Measurements from ENCODE around the gene PITX2.
A peak's percentile ranks its signal among the peaks of the same experiment; 100 is the strongest.
"Not testable (repeated sequence)": the region's sequence is repeated elsewhere in the genome, so short reads cannot be mapped to it uniquely, and the experiment has no call there.

PITX2 gene

GRCh38 chr4:110596431-110596830 is 26.4 kb downstream of the PITX2 start:
- no peak for TF ChIP-seq CTCF (conservative IDR thresholded peaks at IDR 0.05; ENCODE audit: low read depth)
- POLR2A ChIA-PET (ENCODE audit: low non-redundant PET): no interaction called here
- DNase-seq (ENCODE audit: low spot score): no peak
- CTCF ChIA-PET: no interaction called here
- no peak overlapping the region for H3K27ac ChIP-seq

- ChIA-PET POLR2A (ENCODE audit: low non-redundant PET) (no interaction called here), CTCF (interaction anchor here (0.6 to 1.0 kb wide), 2 partner anchors 9 to 459 kb away, joined by 3 to 5 read pairs; no protein-coding TSS in a partner anchor)
- no peak overlapping the region for H3K27ac ChIP-seq
- DNase-seq (ENCODE audit: low spot score): no peak
- TF ChIP-seq CTCF (conservative IDR thresholded peaks at IDR 0.05; ENCODE audit: low read depth): no peak
Measured at GRCh38 chr4:110595583-110595982, 27.3 kb downstream of the PITX2 start.

- CTCF ChIA-PET: interaction anchor here (0.6 kb wide), 1 partner anchor 10 kb away, joined by 3 read pairs; no protein-coding TSS in a partner anchor
Measured at GRCh38 chr4:110589297-110589696, 33.6 kb downstream of the PITX2 start.

GRCh38 chr4:110587666-110588285 is 35.1 kb downstream of the PITX2 start:
- TF ChIP-seq CTCF (conservative IDR thresholded peaks at IDR 0.05; ENCODE audit: low read depth): no peak
- ChIA-PET POLR2A (ENCODE audit: low non-redundant PET) (no interaction called here), CTCF (no interaction called here)
- DNase-seq (ENCODE audit: low spot score): no peak
- H3K27ac ChIP-seq: no peak overlapping the region

More at GRCh38 chr4:110589297-110589696, 33.6 kb downstream of the PITX2 start:
- no peak for DNase-seq (ENCODE audit: low spot score)
- peak; percentile 21; the same call in 1 of the 2 replicates for TF ChIP-seq CTCF (conservative IDR thresholded peaks at IDR 0.05; ENCODE audit: low read depth)
- no peak overlapping the region for H3K27ac ChIP-seq
- POLR2A ChIA-PET (ENCODE audit: low non-redundant PET): no interaction called here

- POLR2A ChIA-PET (ENCODE audit: low non-redundant PET): no interaction called here
- H3K27ac ChIP-seq: no peak overlapping the region
- DNase-seq (ENCODE audit: low spot score): peak; percentile 70
- TF ChIP-seq CTCF (conservative IDR thresholded peaks at IDR 0.05; ENCODE audit: low read depth): peak; percentile 70
- CTCF ChIA-PET: interaction anchor here (0.6 to 1.3 kb wide), 5 partner anchors 9 to 964 kb away, joined by 3 to 5 read pairs (median 3); no protein-coding TSS in a partner anchor
Measured at GRCh38 chr4:110586131-110586850, 36.6 kb downstream of the PITX2 start.

GRCh38 chr4:110576696-110577095 is 46.2 kb downstream of the PITX2 start:
- CTCF ChIA-PET; H3K27ac ChIP-seq; POLR2A ChIA-PET (ENCODE audit: low non-redundant PET); DNase-seq (ENCODE audit: low spot score): not testable (repeated sequence)

Measured in RWPE1 (cell line).